A673 (cell line): Measurements from ENCODE around the gene RTP4. TPM values are rescaled to one million over a fixed set of nuclear protein-coding genes. Genes with fewer than 3 reads are reported as not detected.

Experiments used
- BruUV-seq: library from RNA; stranded (reverse); fragments of 400-500 nt; replicated peaks from 2 replicates; lab custom pipeline; 2021; lab: Mats Ljungman, UMichigan
- CTCF ChIA-PET: fragments of 300-600 bp; sonication (Branson Sonifier 250); formaldehyde crosslinking; loops from one replicate; lab custom pipeline; 2022; ENCODE audit warnings: antibody characterized with exemption; lab: Charles Lee
- POLR2A ChIA-PET: fragments of 300-600 bp; sonication (Branson Sonifier 250); formaldehyde crosslinking; loops from one replicate; lab custom pipeline; 2022; ENCODE audit warnings: antibody characterized with exemption; ENCODE audit not compliant: low non-redundant PET; lab: Charles Lee
- DNase-seq: peaks from one replicate; pipeline ENCODE4 v3.0.0-alpha.2; 2015; ENCODE audit warnings: low spot score
- H3K27ac ChIP-seq: fragments of 200-600 bp; sonication (generic); 2 replicates; pipeline ENCODE4 v1.5.1; 2016; ENCODE audit warnings: mixed run types, low read depth, mild to moderate bottlenecking, mixed read lengths, antibody characterized with exemption, low read length; ENCODE audit not compliant: poor library complexity, severe bottlenecking
- H3K27me3 ChIP-seq: fragments of 200-600 bp; sonication (generic); replicated peaks from 2 replicates; pipeline ENCODE4 v1.6.1; 2017; ENCODE audit warnings: mixed run types, low read depth, mild to moderate bottlenecking, mixed read lengths, antibody characterized with exemption, low read length; ENCODE audit not compliant: insufficient read depth, poor library complexity
- H3K36me3 ChIP-seq: fragments of 200-600 bp; sonication (generic); 2 replicates; pipeline ENCODE4 v1.6.1; 2016; ENCODE audit warnings: mixed run types, mild to moderate bottlenecking, mixed read lengths, antibody characterized with exemption, low read length; ENCODE audit not compliant: insufficient read depth, poor library complexity, severe bottlenecking
- H3K4me1 ChIP-seq: fragments of 200-600 bp; sonication (generic); 2 replicates; pipeline ENCODE4 v1.6.1; 2017; ENCODE audit warnings: mixed run types, mild to moderate bottlenecking, mixed read lengths, antibody characterized with exemption, low read length; ENCODE audit not compliant: insufficient read depth, poor library complexity, severe bottlenecking
- H3K4me3 ChIP-seq: fragments of 200-600 bp; sonication (generic); 2 replicates; pipeline ENCODE4 v1.5.1; 2016; ENCODE audit warnings: low read depth, mixed run types, mild to moderate bottlenecking, mixed read lengths, low read length; ENCODE audit not compliant: poor library complexity, severe bottlenecking
- H3K9me3 ChIP-seq: fragments of 200-600 bp; sonication (generic); 2 replicates; pipeline ENCODE4 v1.6.1; 2016; ENCODE audit warnings: mixed run types, low read depth, mild to moderate bottlenecking, mixed read lengths, antibody characterized with exemption, low read length; ENCODE audit not compliant: poor library complexity, severe bottlenecking
- CTCF ChIP-seq: fragments of 300-800, 200-600 bp; sonication (generic); conservative IDR thresholded peaks from 2 replicates; pipeline ENCODE4 v1.5.1; 2017; ENCODE audit warnings: low read depth, mild to moderate bottlenecking, antibody characterized with exemption, low read length, moderate library complexity, mixed read lengths
- EZH2 ChIP-seq: fragments of 200-600 bp; sonication (generic); IDR thresholded peaks from 2 replicates; pipeline ENCODE4 v1.6.1; 2017; ENCODE audit warnings: borderline replicate concordance, low read depth, mild to moderate bottlenecking, mixed read lengths, antibody characterized with exemption, low read length; ENCODE audit not compliant: poor library complexity, severe bottlenecking
- intact Hi-C: fragments of 100-400 bp; cut with micrococcal nuclease; formaldehyde crosslinking; loops from one replicate; pipeline ENCODE4 v1.10.0; 2022; ENCODE audit not compliant: unreplicated experiment
- total RNA-seq: library from RNA; stranded (reverse); gene quantifications from 2 replicates; pipeline ENCODE4 v1.2.3, GENCODE V29; 2021

RTP4 gene
- total RNA-seq, 1 experiment from 2014 or later = not detected

- Histone ChIP-seq H3K4me3 (no peak overlapping the region), H3K36me3 (no peaks in the 10 kb centered on the region), H3K27ac (no peak overlapping the region), H3K9me3 (no peaks in the 10 kb centered on the region), H3K27me3 (no peaks in the 10 kb centered on the region), H3K4me1 (no peaks in the 10 kb centered on the region)
- intact Hi-C loops = no loop called here
- ChIA-PET POLR2A (no interaction called here), CTCF (no interaction called here)
- no peak for TF ChIP-seq EZH2
- TF ChIP-seq CTCF = no peak
- BruUV-seq = no TSS peak
- DNase-seq = no peak
Measured at GRCh38 chr3:187400756-187401155, 32.6 kb downstream of the RTP4 start.

GRCh38 chr3:187401856-187402255 is 33.7 kb downstream of the RTP4 start:
- no peaks in the 10 kb centered on the region for H3K9me3 ChIP-seq
- intact Hi-C loops = no loop called here
- no peak overlapping the region for H3K27ac ChIP-seq
- no peak overlapping the region for H3K4me3 ChIP-seq
- BruUV-seq = no TSS peak
- no peaks in the 10 kb centered on the region for H3K27me3 ChIP-seq
- TF ChIP-seq CTCF = no peak
- no peaks in the 10 kb centered on the region for H3K36me3 ChIP-seq
- ChIA-PET CTCF (no interaction called here), POLR2A (no interaction called here)
- DNase-seq = peak; percentile 33
- H3K4me1 ChIP-seq = no peaks in the 10 kb centered on the region

GRCh38 chr3:187403768-187404288 is 35.6 kb downstream of the RTP4 start:
- intact Hi-C loops = no loop called here
- Histone ChIP-seq H3K27me3 (no peaks in the 10 kb centered on the region), H3K36me3 (no peaks in the 10 kb centered on the region), H3K4me1 (no peaks in the 10 kb centered on the region), H3K9me3 (no peaks in the 10 kb centered on the region), H3K27ac (no peak overlapping the region), H3K4me3 (no peak overlapping the region)
- BruUV-seq = no TSS peak
- ChIA-PET POLR2A (no interaction called here), CTCF (no interaction called here)
- no peak for DNase-seq
- TF ChIP-seq EZH2 = no peak
- TF ChIP-seq CTCF = no peak
